NCI-H748 treated with DMSO at 0.1 percent for 48 hours (cell line): ENCODE results near the gene PHTF2.
"Not testable (repeated sequence)": the region's sequence is repeated elsewhere in the genome, so short reads cannot be mapped to it uniquely, and the experiment has no call there.

Source experiments
- DNase-seq: peaks from one replicate; lab custom pipeline; 2025; lab: John Stamatoyannopoulos, UW

The PHTF2 gene

GRCh38 chr7:77989981-77990566, 191.5 kb downstream of the PHTF2 start:
- no peak for DNase-seq

GRCh38 chr7:77991656-77992055, 193.1 kb downstream of the PHTF2 start:
- DNase-seq = no peak

- DNase-seq = no peak
These were observed 195.3 kb downstream of the PHTF2 start for GRCh38 chr7:77993838-77994237.

- no peak for DNase-seq
These were observed 197.1 kb downstream of the PHTF2 start for GRCh38 chr7:77995717-77996116.

GRCh38 chr7:77999168-77999567, 200.6 kb downstream of the PHTF2 start:
- DNase-seq = not testable (repeated sequence)

GRCh38 chr7:78002021-78002420, 203.4 kb downstream of the PHTF2 start:
- DNase-seq = no peak

- DNase-seq = no peak
These were observed 204.1 kb downstream of the PHTF2 start for GRCh38 chr7:78002715-78003114.

- no peak for DNase-seq
These were observed 207.6 kb downstream of the PHTF2 start for GRCh38 chr7:78006063-78006755.
